Hepatocyte (in vitro differentiated cells): Measurements from ENCODE around the gene CDH6.

Source experiments
- CTCF ChIP-seq: fragments of 200-600 bp; sonication (generic); IDR thresholded peaks from 2 replicates; pipeline ENCODE4 v1.5.1; 2016; ENCODE audit warnings: antibody characterized with exemption, mild to moderate bottlenecking; ENCODE audit not compliant: poor library complexity
- EZH2 ChIP-seq: fragments of 200-600 bp; sonication (generic); IDR thresholded peaks from 2 replicates; pipeline ENCODE4 v1.6.1; 2016; ENCODE audit warnings: antibody characterized with exemption, mild to moderate bottlenecking, borderline replicate concordance
- EZH2phosphoT487 ChIP-seq: fragments of 200-600 bp; sonication (generic); IDR thresholded peaks from one replicate; pipeline ENCODE4 v1.6.1; 2018; ENCODE audit warnings: antibody characterized with exemption, mild to moderate bottlenecking, low read depth, moderate library complexity; ENCODE audit not compliant: unreplicated experiment, severe bottlenecking

DNA sequence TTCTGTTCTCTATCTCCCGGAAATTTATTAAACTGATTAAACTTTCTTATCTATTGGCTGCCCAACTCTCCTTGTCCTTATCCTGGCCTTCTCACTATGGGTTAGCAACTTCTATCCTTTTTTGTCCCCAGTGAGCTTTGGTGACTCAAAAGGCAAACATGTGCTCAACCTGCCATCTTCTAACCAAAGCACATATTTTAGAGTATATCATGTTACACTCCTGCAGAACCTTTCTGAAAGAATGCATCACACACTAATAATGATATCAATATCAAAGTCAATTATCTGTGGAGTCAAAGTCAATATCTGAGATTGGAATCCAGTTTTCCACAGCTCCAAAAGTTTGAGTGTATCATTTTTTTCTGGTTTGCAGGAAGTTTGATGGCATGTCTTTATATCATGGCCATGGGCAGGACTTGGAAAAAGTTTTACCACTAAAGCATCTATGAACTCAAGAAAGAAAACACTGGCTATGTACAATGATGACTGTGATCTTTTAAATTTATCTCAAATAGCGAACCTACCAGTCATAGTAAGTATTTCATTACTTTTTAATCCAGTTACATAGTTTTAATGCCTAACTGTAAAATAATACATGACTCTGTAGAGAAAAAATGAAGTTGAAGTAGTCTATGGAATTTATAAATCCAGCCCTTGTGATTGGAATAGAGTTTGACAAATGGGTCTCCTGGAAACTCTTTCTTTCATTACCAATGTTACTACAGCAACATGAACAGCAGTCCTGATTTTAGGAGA, 171.6 kb downstream of the CDH6 start:
- TF ChIP-seq CTCF (no peak), EZH2phosphoT487 (no peak), EZH2 (no peak)
